Neural crest cell (in vitro differentiated cells): ENCODE data around the gene MAP4K5. TPM values are rescaled to one million over a fixed set of nuclear protein-coding genes. Genes with fewer than 3 reads are reported as not detected.

Experiments used
- DNase-seq: peaks from one replicate; pipeline ENCODE4 v3.0.0; 2021; ENCODE audit warnings: low read depth, mixed read lengths, low spot score
- H3K27ac Mint-ChIP-seq: one replicate; pipeline ENCODE4 v1.8.0; 2021; ENCODE audit warnings: mild to moderate bottlenecking, mixed read lengths; ENCODE audit not compliant: unreplicated experiment
- H3K27me3 Mint-ChIP-seq: 2 replicates; pipeline ENCODE4 v1.8.0; 2021; ENCODE audit warnings: low read depth, mild to moderate bottlenecking, mixed read lengths
- H3K36me3 Mint-ChIP-seq: 2 replicates; pipeline ENCODE4 v1.8.0; 2021; ENCODE audit warnings: low read depth, mild to moderate bottlenecking, mixed read lengths
- H3K4me1 Mint-ChIP-seq: 2 replicates; pipeline ENCODE4 v1.8.0; 2021; ENCODE audit warnings: mixed read lengths
- H3K4me3 Mint-ChIP-seq: one replicate; pipeline ENCODE4 v1.8.0; 2021; ENCODE audit warnings: mild to moderate bottlenecking, mixed read lengths
- H3K9me3 Mint-ChIP-seq: 2 replicates; pipeline ENCODE4 v1.8.0; 2021; ENCODE audit warnings: mixed read lengths
- CTCF ChIP-seq: fragments of 200-600 bp; sonication (generic); conservative IDR thresholded peaks from 2 replicates; pipeline ENCODE4 v1.5.0; 2021; ENCODE audit warnings: antibody characterized with exemption, mild to moderate bottlenecking
- total RNA-seq: library from RNA; stranded (reverse); gene quantifications from 2 replicates; pipeline ENCODE4 v1.2.1, GENCODE V29; 2021

The MAP4K5 gene
- total RNA-seq, 1 donor from 2014 or later = 67.9 TPM

GRCh38 chr14:50425816-50426215 lies 106.6 kb downstream of the MAP4K5 start:
- no peaks in the 10 kb centered on the region for H3K27me3 Mint-ChIP-seq
- H3K4me1 Mint-ChIP-seq = peaks cover 14% of the 10 kb centered on the region
- no peak for TF ChIP-seq CTCF
- H3K9me3 Mint-ChIP-seq = no peaks in the 10 kb centered on the region
- H3K27ac Mint-ChIP-seq = no peak overlapping the region
- peaks cover 10% of the 10 kb centered on the region for H3K36me3 Mint-ChIP-seq
- no peak overlapping the region for H3K4me3 Mint-ChIP-seq
- DNase-seq = no peak

- H3K36me3 Mint-ChIP-seq = peaks cover 10% of the 10 kb centered on the region
These were observed 107.3 kb downstream of the MAP4K5 start for GRCh38 chr14:50425105-50425504.

GRCh38 chr14:50423529-50423928 lies 108.8 kb downstream of the MAP4K5 start:
- Mint-ChIP-seq H3K4me3 (no peak overlapping the region), H3K4me1 (no peaks in the 10 kb centered on the region)
- no peak for DNase-seq

More at GRCh38 chr14:50425105-50425504, 107.3 kb downstream of the MAP4K5 start:
- no peak overlapping the region for H3K4me3 Mint-ChIP-seq
- H3K4me1 Mint-ChIP-seq = peaks cover 7% of the 10 kb centered on the region
- TF ChIP-seq CTCF = no peak
- no peak overlapping the region for H3K27ac Mint-ChIP-seq
- no peaks in the 10 kb centered on the region for H3K27me3 Mint-ChIP-seq
- no peak for DNase-seq
- H3K9me3 Mint-ChIP-seq = no peaks in the 10 kb centered on the region

GRCh38 chr14:50421499-50421898 lies 110.9 kb downstream of the MAP4K5 start:
- Mint-ChIP-seq H3K4me1 (no peaks in the 10 kb centered on the region), H3K27ac (no peak overlapping the region), H3K36me3 (peaks cover 28% of the 10 kb centered on the region)

More at GRCh38 chr14:50423529-50423928, 108.8 kb downstream of the MAP4K5 start:
- Mint-ChIP-seq H3K36me3 (peaks cover 18% of the 10 kb centered on the region), H3K27ac (no peak overlapping the region), H3K27me3 (no peaks in the 10 kb centered on the region), H3K9me3 (no peaks in the 10 kb centered on the region)
- no peak for TF ChIP-seq CTCF

GRCh38 chr14:50417853-50418252 lies 114.5 kb downstream of the MAP4K5 start:
- H3K4me3 Mint-ChIP-seq = no peak overlapping the region
- no peak overlapping the region for H3K27ac Mint-ChIP-seq
- no peak for TF ChIP-seq CTCF
- H3K27me3 Mint-ChIP-seq = no peaks in the 10 kb centered on the region
- peaks cover 7% of the 10 kb centered on the region for H3K9me3 Mint-ChIP-seq
- no peaks in the 10 kb centered on the region for H3K4me1 Mint-ChIP-seq
- peaks cover 51% of the 10 kb centered on the region for H3K36me3 Mint-ChIP-seq
- DNase-seq = no peak

More at GRCh38 chr14:50421499-50421898, 110.9 kb downstream of the MAP4K5 start:
- no peak for DNase-seq
- H3K27me3 Mint-ChIP-seq = no peaks in the 10 kb centered on the region
- no peak for TF ChIP-seq CTCF
- no peak overlapping the region for H3K4me3 Mint-ChIP-seq
- H3K9me3 Mint-ChIP-seq = no peaks in the 10 kb centered on the region
